Measurements from ENCODE around the gene MRPS6.

The MRPS6 gene

GRCh38 chr21:34187935-34188334, 114.6 kb downstream of the MRPS6 start:
- no peak for DNase-seq
- Histone ChIP-seq H2BK5ac (ENCODE audit: low read length) (no peak overlapping the region), H3K56ac (ENCODE audit: low read length) (no peak overlapping the region), H3K27ac (ENCODE audit: low read depth, low read length) (no peak overlapping the region), H2AK5ac (ENCODE audit: low read length) (no peak overlapping the region), H3K18ac (ENCODE audit: low read length) (no peak overlapping the region), H3K4me1 (ENCODE audit: control insufficient read depth, low read depth, low read length) (no peaks in the 10 kb centered on the region), H3K9ac (ENCODE audit: low read length) (no peak overlapping the region), H3K4ac (ENCODE audit: low read depth, low read length) (no peak overlapping the region), H2BK120ac (ENCODE audit: low read depth, low read length) (no peak overlapping the region), H3K27me3 (ENCODE audit: insufficient read depth, low read length, poor library complexity) (no peaks in the 10 kb centered on the region), H3K36me3 (ENCODE audit: control insufficient read depth, insufficient read depth, low read length) (no peaks in the 10 kb centered on the region), H3K79me2 (ENCODE audit: control insufficient read depth, insufficient read depth, low read length) (no peaks in the 10 kb centered on the region), H3K23ac (ENCODE audit: low read length) (no peak overlapping the region), H4K5ac (ENCODE audit: low read length) (no peak overlapping the region), H2BK15ac (replicated peaks; ENCODE audit: low read depth) (no peak overlapping the region), H3K79me1 (ENCODE audit: low read length) (no peaks in the 10 kb centered on the region), H3K4me2 (ENCODE audit: low read length) (no peak overlapping the region), H3K4me3 (ENCODE audit: low read length) (no peak overlapping the region), H4K8ac (ENCODE audit: low read depth, low read length) (no peak overlapping the region)
- WGBS (ENCODE audit: extremely low coverage, insufficient coverage, low lambda C conversion rate) = no CpG with 5 or more reads among the region's 6 CpGs

GRCh38 chr21:34189506-34189905, 116.1 kb downstream of the MRPS6 start:
- no peak overlapping the region for H3K9ac ChIP-seq (ENCODE audit: low read length)
- peak; percentile 56 for DNase-seq
- no peak overlapping the region for H3K18ac ChIP-seq (ENCODE audit: low read length)
- H3K36me3 ChIP-seq (ENCODE audit: control insufficient read depth, insufficient read depth, low read length) = no peaks in the 10 kb centered on the region
- WGBS (ENCODE audit: extremely low coverage, insufficient coverage, low lambda C conversion rate) = no CpG with 5 or more reads among the region's 3 CpGs
- no peak overlapping the region for H3K4me2 ChIP-seq (ENCODE audit: low read length)
- no peak overlapping the region for H3K23ac ChIP-seq (ENCODE audit: low read length)
- no peaks in the 10 kb centered on the region for H3K27me3 ChIP-seq (ENCODE audit: insufficient read depth, low read length, poor library complexity)
- no peak overlapping the region for H2BK15ac ChIP-seq (replicated peaks; ENCODE audit: low read depth)
- H3K79me1 ChIP-seq (ENCODE audit: low read length) = no peaks in the 10 kb centered on the region
- no peak overlapping the region for H4K5ac ChIP-seq (ENCODE audit: low read length)
- H3K4me1 ChIP-seq (ENCODE audit: control insufficient read depth, low read depth, low read length) = no peaks in the 10 kb centered on the region
- no peak overlapping the region for H4K8ac ChIP-seq (ENCODE audit: low read depth, low read length)
- H3K4me3 ChIP-seq (ENCODE audit: low read length) = no peak overlapping the region
- H2AK5ac ChIP-seq (ENCODE audit: low read length) = no peak overlapping the region
- no peak overlapping the region for H3K56ac ChIP-seq (ENCODE audit: low read length)
- H2BK5ac ChIP-seq (ENCODE audit: low read length) = no peak overlapping the region
- no peaks in the 10 kb centered on the region for H3K79me2 ChIP-seq (ENCODE audit: control insufficient read depth, insufficient read depth, low read length)
- no peak overlapping the region for H3K4ac ChIP-seq (ENCODE audit: low read depth, low read length)
- no peak overlapping the region for H2BK120ac ChIP-seq (ENCODE audit: low read depth, low read length)
- H3K27ac ChIP-seq (ENCODE audit: low read depth, low read length) = no peak overlapping the region

- no peak overlapping the region for H4K8ac ChIP-seq (ENCODE audit: low read depth, low read length)
- no peak overlapping the region for H3K4me3 ChIP-seq (ENCODE audit: low read length)
- no CpG with 5 or more reads among the region's 7 CpGs for WGBS (ENCODE audit: extremely low coverage, insufficient coverage, low lambda C conversion rate)
- H3K56ac ChIP-seq (ENCODE audit: low read length) = no peak overlapping the region
- H3K79me2 ChIP-seq (ENCODE audit: control insufficient read depth, insufficient read depth, low read length) = no peaks in the 10 kb centered on the region
- no peak overlapping the region for H2BK15ac ChIP-seq (replicated peaks; ENCODE audit: low read depth)
- no peak overlapping the region for H4K5ac ChIP-seq (ENCODE audit: low read length)
- no peak overlapping the region for H2BK5ac ChIP-seq (ENCODE audit: low read length)
- H3K9ac ChIP-seq (ENCODE audit: low read length) = no peak overlapping the region
- no peak overlapping the region for H2AK5ac ChIP-seq (ENCODE audit: low read length)
- H3K23ac ChIP-seq (ENCODE audit: low read length) = no peak overlapping the region
- H3K36me3 ChIP-seq (ENCODE audit: control insufficient read depth, insufficient read depth, low read length) = no peaks in the 10 kb centered on the region
- H3K27me3 ChIP-seq (ENCODE audit: insufficient read depth, low read length, poor library complexity) = no peaks in the 10 kb centered on the region
- H3K79me1 ChIP-seq (ENCODE audit: low read length) = no peaks in the 10 kb centered on the region
- no peak overlapping the region for H3K18ac ChIP-seq (ENCODE audit: low read length)
- no peak for DNase-seq
- H3K4ac ChIP-seq (ENCODE audit: low read depth, low read length) = no peak overlapping the region
- H3K4me1 ChIP-seq (ENCODE audit: control insufficient read depth, low read depth, low read length) = no peaks in the 10 kb centered on the region
- no peak overlapping the region for H2BK120ac ChIP-seq (ENCODE audit: low read depth, low read length)
- no peak overlapping the region for H3K4me2 ChIP-seq (ENCODE audit: low read length)
- no peak overlapping the region for H3K27ac ChIP-seq (ENCODE audit: low read depth, low read length)
Observed at GRCh38 chr21:34190576-34191321, 117.4 kb downstream of the MRPS6 start.

- WGBS (ENCODE audit: extremely low coverage, insufficient coverage, low lambda C conversion rate) = no CpG with 5 or more reads among the region's 1 CpG
- H3K56ac ChIP-seq (ENCODE audit: low read length) = no peak overlapping the region
- no peak overlapping the region for H4K5ac ChIP-seq (ENCODE audit: low read length)
- no peak overlapping the region for H3K4me2 ChIP-seq (ENCODE audit: low read length)
- no peak overlapping the region for H2BK15ac ChIP-seq (replicated peaks; ENCODE audit: low read depth)
- H2BK5ac ChIP-seq (ENCODE audit: low read length) = no peak overlapping the region
- H3K27me3 ChIP-seq (ENCODE audit: insufficient read depth, low read length, poor library complexity) = no peaks in the 10 kb centered on the region
- no peak for DNase-seq
- no peak overlapping the region for H3K23ac ChIP-seq (ENCODE audit: low read length)
- H2AK5ac ChIP-seq (ENCODE audit: low read length) = no peak overlapping the region
- no peak overlapping the region for H3K18ac ChIP-seq (ENCODE audit: low read length)
- H3K4ac ChIP-seq (ENCODE audit: low read depth, low read length) = no peak overlapping the region
- no peak overlapping the region for H3K27ac ChIP-seq (ENCODE audit: low read depth, low read length)
- H3K79me2 ChIP-seq (ENCODE audit: control insufficient read depth, insufficient read depth, low read length) = no peaks in the 10 kb centered on the region
- H3K4me3 ChIP-seq (ENCODE audit: low read length) = no peak overlapping the region
- H3K36me3 ChIP-seq (ENCODE audit: control insufficient read depth, insufficient read depth, low read length) = no peaks in the 10 kb centered on the region
- no peaks in the 10 kb centered on the region for H3K4me1 ChIP-seq (ENCODE audit: control insufficient read depth, low read depth, low read length)
- H3K79me1 ChIP-seq (ENCODE audit: low read length) = no peaks in the 10 kb centered on the region
- H3K9ac ChIP-seq (ENCODE audit: low read length) = no peak overlapping the region
- no peak overlapping the region for H4K8ac ChIP-seq (ENCODE audit: low read depth, low read length)
- no peak overlapping the region for H2BK120ac ChIP-seq (ENCODE audit: low read depth, low read length)
Observed at GRCh38 chr21:34191876-34192275, 118.5 kb downstream of the MRPS6 start.
